DND-41 (cell line): ENCODE data around the gene PGBD5.

Source experiments
- CTCF ChIP-seq: IDR thresholded peaks from 2 replicates; pipeline ENCODE4 v1.5.1; 2012; ENCODE audit warnings: borderline replicate concordance, low read length, moderate library complexity, mild to moderate bottlenecking; ENCODE audit not compliant: poor library complexity, severe bottlenecking; ENCODE audit errors: extremely low read depth
- EZH2 ChIP-seq: IDR thresholded peaks from 3 replicates; pipeline ENCODE4 v1.6.1; 2012; ENCODE audit warnings: borderline replicate concordance, low read depth, mild to moderate bottlenecking, moderate library complexity, low read length, inconsistent platforms; ENCODE audit not compliant: severe bottlenecking

DNA sequence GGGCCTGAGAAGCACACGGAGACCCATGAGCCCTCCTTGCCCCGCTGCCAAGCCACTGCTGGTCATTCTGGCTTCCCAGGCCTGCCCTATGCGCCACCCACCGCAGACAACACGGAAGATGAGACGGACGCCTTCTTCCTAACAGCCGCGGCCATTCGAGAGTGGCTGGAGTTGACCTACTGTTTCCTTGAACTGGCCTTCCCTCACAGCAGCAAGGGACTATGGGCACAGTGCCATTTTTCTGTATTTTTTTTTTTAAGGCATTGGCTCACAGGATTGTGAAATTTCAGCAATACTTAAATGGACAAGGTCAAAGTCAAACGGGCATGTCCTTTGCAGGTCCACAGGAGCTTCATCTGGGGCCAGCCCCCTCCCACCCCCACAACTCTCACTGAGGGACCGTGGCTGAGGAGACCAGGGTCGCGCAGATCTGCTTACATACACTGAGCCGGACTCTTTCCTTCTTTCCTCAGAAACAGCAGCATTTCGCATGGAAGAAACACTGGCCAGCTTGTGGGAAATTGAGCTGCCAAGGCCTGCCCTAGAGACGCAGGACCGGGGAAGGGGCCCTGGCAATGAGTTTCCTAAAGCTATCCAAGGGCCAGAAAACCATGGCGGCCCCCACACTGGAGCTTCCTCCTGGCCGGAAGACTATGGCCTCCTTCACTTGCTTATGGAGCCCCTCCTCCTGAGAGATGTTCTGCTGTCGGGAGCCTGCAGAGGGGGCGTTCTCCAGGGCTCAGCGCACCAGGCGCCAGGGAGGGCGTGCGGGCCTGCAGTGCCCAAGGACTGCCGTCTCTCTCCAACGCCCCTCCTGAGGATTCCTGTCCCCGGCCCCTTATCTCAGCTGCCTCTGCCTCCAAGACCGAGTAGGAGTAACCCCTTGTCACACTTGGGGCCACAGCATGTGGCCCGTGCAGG, 98.9 kb downstream of the PGBD5 start:
- no peak for TF ChIP-seq CTCF
- TF ChIP-seq EZH2, result no peak
